ENCODE data around the gene MINDY4.

MINDY4 gene

DNA sequence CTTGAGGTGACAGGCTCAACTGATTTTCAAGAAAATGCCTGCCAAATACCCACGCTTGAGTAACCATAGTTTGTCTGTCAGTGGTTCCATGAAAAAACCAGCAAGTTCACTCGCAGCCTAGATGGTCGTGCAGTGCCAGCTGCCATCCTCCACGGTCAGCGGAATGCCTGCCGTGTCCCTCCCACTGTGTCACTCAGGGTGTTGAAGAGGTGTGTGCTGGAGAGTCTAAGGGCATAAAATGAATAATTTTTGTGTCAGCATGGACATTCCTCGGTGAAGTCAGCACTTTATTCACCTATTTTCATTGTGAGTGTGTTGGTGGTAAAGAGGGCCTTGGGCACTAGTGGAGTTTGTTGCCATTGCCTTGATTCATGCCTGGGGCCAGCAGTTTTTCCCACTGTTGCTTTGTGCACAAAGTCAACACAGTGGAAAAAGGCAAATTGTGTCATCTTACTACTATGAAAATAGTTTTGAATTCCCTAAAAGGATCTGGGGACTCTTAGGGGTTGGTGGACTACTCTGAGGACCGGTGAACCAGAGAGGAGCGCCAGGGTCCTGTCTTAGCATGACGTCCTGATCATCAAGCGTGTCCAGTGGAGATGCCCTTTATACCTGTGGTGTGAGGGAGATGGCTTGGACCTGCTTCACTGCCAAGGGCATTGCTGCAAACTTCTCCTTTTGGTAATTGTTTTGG, 17.6 kb downstream of the MINDY4 start:
- peaks cover 0 to 8% of the 10 kb centered on the region in 2 donors for H3K4me1 ChIP-seq (ENCODE audit: control insufficient read depth in 1 of 2, insufficient read depth in 2 of 2, low read length in 2 of 2)
- peaks cover 0 to 5% of the 10 kb centered on the region in 2 donors for H3K36me3 ChIP-seq (ENCODE audit: control insufficient read depth in 1 of 2, insufficient read depth in 2 of 2, low read length in 2 of 2)
- H3K27me3 ChIP-seq (ENCODE audit: control insufficient read depth in 1 of 2, insufficient read depth in 2 of 2, low read length in 2 of 2): no peaks in the 10 kb centered on the region
- no peak overlapping the region for H3K4me3 ChIP-seq (ENCODE audit: low read depth in 1 of 2, low read length in 2 of 2)
- no peak overlapping the region for H3K27ac ChIP-seq (ENCODE audit: low read depth, low read length)
- no peak overlapping the region for H3K9ac ChIP-seq (ENCODE audit: low read depth in 1 of 2, low read length in 2 of 2)
- H3K9me3 ChIP-seq (ENCODE audit: control insufficient read depth in 1 of 2, low read length in 2 of 2): no peaks in the 10 kb centered on the region

- no peak overlapping the region for H3K27ac ChIP-seq (ENCODE audit: low read depth, low read length)
- H3K4me1 ChIP-seq (ENCODE audit: control insufficient read depth in 1 of 2, insufficient read depth in 2 of 2, low read length in 2 of 2): peaks cover 0 to 8% of the 10 kb centered on the region in 2 donors
- no peaks in the 10 kb centered on the region for H3K9me3 ChIP-seq (ENCODE audit: control insufficient read depth in 1 of 2, low read length in 2 of 2)
- no peaks in the 10 kb centered on the region for H3K27me3 ChIP-seq (ENCODE audit: control insufficient read depth in 1 of 2, insufficient read depth in 2 of 2, low read length in 2 of 2)
- no peak overlapping the region for H3K4me3 ChIP-seq (ENCODE audit: low read depth in 1 of 2, low read length in 2 of 2)
- peaks cover 0 to 5% of the 10 kb centered on the region in 2 donors for H3K36me3 ChIP-seq (ENCODE audit: control insufficient read depth in 1 of 2, insufficient read depth in 2 of 2, low read length in 2 of 2)
- no peak overlapping the region for H3K9ac ChIP-seq (ENCODE audit: low read depth in 1 of 2, low read length in 2 of 2)
Observed at GRCh38 chr7:30789334-30789711, 18.1 kb downstream of the MINDY4 start.

- no peak overlapping the region for H3K4me3 ChIP-seq (ENCODE audit: low read depth in 1 of 2, low read length in 2 of 2)
- H3K9me3 ChIP-seq (ENCODE audit: control insufficient read depth in 1 of 2, low read length in 2 of 2): no peaks in the 10 kb centered on the region
- no peaks in the 10 kb centered on the region for H3K27me3 ChIP-seq (ENCODE audit: control insufficient read depth in 1 of 2, insufficient read depth in 2 of 2, low read length in 2 of 2)
- no peak overlapping the region for H3K27ac ChIP-seq (ENCODE audit: low read depth, low read length)
- peaks cover 0 to 5% of the 10 kb centered on the region in 2 donors for H3K36me3 ChIP-seq (ENCODE audit: control insufficient read depth in 1 of 2, insufficient read depth in 2 of 2, low read length in 2 of 2)
- H3K9ac ChIP-seq (ENCODE audit: low read depth in 1 of 2, low read length in 2 of 2): no peak overlapping the region
- peaks cover 0 to 12% of the 10 kb centered on the region in 2 donors for H3K4me1 ChIP-seq (ENCODE audit: control insufficient read depth in 1 of 2, insufficient read depth in 2 of 2, low read length in 2 of 2)
Observed at GRCh38 chr7:30790356-30790755, 19.1 kb downstream of the MINDY4 start.

DNA sequence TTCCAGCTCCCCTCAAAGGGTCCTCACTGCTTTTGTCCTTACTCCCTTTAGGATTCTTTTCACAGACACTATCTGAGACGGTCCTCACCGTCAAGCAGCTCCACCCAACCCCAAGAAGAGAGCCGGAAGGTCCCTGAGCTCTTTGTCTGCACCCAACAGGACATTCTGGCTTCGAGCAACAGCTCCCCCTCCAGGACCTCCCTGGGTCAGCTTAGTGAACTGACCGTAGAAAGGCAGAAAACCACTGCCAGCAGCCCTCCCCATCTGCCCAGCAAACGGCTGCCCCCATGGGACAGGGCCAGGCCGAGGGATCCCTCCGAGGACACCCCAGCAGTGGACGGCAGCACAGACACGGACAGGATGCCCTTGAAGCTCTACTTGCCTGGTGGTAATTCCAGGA, 19.9 kb downstream of the MINDY4 start:
- Histone ChIP-seq H3K36me3 (ENCODE audit: control insufficient read depth in 1 of 2, insufficient read depth in 2 of 2, low read length in 2 of 2) (peaks cover 0 to 5% of the 10 kb centered on the region in 2 donors), H3K4me3 (ENCODE audit: low read depth in 1 of 2, low read length in 2 of 2) (no peak overlapping the region)

DNA sequence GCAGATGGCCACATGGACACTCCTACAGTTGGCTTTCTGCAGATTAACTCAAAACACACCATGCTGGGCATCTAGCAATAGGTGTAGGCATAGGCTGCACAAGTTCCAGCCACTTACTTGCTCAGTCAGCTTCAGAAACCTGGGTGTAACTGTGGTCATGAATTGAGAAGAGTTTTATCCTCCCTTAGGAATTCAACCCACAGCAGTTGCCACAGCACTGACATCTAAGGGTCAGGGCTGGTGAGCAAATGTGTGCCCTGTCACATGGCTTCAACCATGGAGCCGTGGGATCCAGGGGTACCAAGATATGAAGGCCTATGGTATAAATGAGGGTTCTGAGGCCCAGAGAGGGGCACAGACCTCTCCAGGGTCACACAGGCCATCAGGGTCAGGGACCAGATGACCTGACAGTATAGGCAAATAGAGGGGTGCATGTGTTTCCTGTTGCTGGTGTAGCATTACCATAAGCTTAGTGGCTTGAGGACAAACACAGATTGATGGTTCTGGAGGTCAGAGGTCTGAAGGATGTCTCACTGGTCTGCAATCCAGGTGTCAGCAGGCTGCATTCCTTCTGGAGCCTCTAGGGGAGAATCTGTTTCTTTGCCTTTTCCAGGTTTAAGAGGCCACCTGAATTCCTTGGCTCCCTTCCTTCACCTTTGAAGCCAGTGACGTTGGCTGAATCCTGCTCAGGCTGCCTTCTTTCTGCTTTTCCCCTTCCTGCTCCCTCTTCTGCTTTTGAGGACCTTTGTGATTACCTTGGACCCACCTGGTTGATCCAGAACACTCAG, 24.1 kb downstream of the MINDY4 start:
- H3K4me1 ChIP-seq (ENCODE audit: control insufficient read depth in 1 of 2, insufficient read depth in 2 of 2, low read length in 2 of 2): peaks cover 26 to 32% of the 10 kb centered on the region in 2 donors
- no peak overlapping the region for H3K4me3 ChIP-seq (ENCODE audit: low read depth in 1 of 2, low read length in 2 of 2)
- H3K9me3 ChIP-seq (ENCODE audit: control insufficient read depth in 1 of 2, low read length in 2 of 2): no peaks in the 10 kb centered on the region
- H3K27ac ChIP-seq (ENCODE audit: low read depth, low read length): no peak overlapping the region
- H3K9ac ChIP-seq (ENCODE audit: low read depth in 1 of 2, low read length in 2 of 2): no peak overlapping the region
- no peaks in the 10 kb centered on the region for H3K27me3 ChIP-seq (ENCODE audit: control insufficient read depth in 1 of 2, insufficient read depth in 2 of 2, low read length in 2 of 2)
- peaks cover 0 to 5% of the 10 kb centered on the region in 2 donors for H3K36me3 ChIP-seq (ENCODE audit: control insufficient read depth in 1 of 2, insufficient read depth in 2 of 2, low read length in 2 of 2)

More for the DNA sequence above, 19.9 kb downstream of the MINDY4 start:
- Histone ChIP-seq H3K9me3 (ENCODE audit: control insufficient read depth in 1 of 2, low read length in 2 of 2) (no peaks in the 10 kb centered on the region), H3K27ac (ENCODE audit: low read depth, low read length) (no peak overlapping the region), H3K27me3 (ENCODE audit: control insufficient read depth in 1 of 2, insufficient read depth in 2 of 2, low read length in 2 of 2) (no peaks in the 10 kb centered on the region), H3K4me1 (ENCODE audit: control insufficient read depth in 1 of 2, insufficient read depth in 2 of 2, low read length in 2 of 2) (peaks cover 6 to 12% of the 10 kb centered on the region in 2 donors), H3K9ac (ENCODE audit: low read depth in 1 of 2, low read length in 2 of 2) (no peak overlapping the region)

DNA sequence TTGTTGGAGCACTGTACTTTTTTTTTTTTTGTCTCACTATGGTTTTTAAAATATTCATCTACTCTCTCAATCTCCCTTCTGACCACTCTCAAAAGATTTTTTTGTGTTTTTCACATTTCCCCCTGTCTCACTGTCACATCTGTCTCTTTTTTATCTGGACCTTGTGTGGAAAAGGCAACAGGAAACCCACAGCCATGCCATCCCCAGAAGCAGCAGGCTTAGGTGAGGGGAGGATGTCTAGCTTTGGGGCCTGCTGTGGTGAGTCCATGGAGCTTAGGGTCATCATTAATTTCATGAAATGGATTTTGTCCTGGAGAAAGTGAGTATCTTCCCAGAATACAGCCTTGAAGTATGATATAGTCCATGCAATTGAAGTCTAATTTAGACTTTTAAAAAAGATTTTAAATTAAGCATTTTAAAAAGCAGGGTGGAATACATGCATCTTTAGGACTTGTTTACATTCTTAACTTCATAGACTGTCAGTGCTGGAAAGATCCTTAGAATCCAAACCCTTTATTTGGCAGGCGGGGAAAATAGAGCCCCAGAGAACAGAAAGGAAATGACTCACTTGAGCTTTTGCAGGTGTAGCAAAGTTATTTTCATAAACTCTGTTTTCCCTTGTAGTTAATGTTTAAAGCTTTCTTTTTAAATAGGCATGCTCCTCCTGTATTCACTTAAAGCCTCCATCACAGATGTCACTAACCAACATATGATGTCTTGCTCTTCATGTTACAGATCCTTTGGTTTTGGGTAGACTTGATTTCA, 25.1 kb downstream of the MINDY4 start:
- no peaks in the 10 kb centered on the region for H3K27me3 ChIP-seq (ENCODE audit: control insufficient read depth in 1 of 2, insufficient read depth in 2 of 2, low read length in 2 of 2)
- no peak overlapping the region for H3K27ac ChIP-seq (ENCODE audit: low read depth, low read length)
- peaks cover 0 to 3% of the 10 kb centered on the region in 2 donors for H3K36me3 ChIP-seq (ENCODE audit: control insufficient read depth in 1 of 2, insufficient read depth in 2 of 2, low read length in 2 of 2)
- H3K9ac ChIP-seq (ENCODE audit: low read depth in 1 of 2, low read length in 2 of 2): no peak overlapping the region
- H3K4me3 ChIP-seq (ENCODE audit: low read depth in 1 of 2, low read length in 2 of 2): no peak overlapping the region
- H3K4me1 ChIP-seq (ENCODE audit: control insufficient read depth in 1 of 2, insufficient read depth in 2 of 2, low read length in 2 of 2): peaks cover 26 to 32% of the 10 kb centered on the region in 2 donors
- no peaks in the 10 kb centered on the region for H3K9me3 ChIP-seq (ENCODE audit: control insufficient read depth in 1 of 2, low read length in 2 of 2)

DNA sequence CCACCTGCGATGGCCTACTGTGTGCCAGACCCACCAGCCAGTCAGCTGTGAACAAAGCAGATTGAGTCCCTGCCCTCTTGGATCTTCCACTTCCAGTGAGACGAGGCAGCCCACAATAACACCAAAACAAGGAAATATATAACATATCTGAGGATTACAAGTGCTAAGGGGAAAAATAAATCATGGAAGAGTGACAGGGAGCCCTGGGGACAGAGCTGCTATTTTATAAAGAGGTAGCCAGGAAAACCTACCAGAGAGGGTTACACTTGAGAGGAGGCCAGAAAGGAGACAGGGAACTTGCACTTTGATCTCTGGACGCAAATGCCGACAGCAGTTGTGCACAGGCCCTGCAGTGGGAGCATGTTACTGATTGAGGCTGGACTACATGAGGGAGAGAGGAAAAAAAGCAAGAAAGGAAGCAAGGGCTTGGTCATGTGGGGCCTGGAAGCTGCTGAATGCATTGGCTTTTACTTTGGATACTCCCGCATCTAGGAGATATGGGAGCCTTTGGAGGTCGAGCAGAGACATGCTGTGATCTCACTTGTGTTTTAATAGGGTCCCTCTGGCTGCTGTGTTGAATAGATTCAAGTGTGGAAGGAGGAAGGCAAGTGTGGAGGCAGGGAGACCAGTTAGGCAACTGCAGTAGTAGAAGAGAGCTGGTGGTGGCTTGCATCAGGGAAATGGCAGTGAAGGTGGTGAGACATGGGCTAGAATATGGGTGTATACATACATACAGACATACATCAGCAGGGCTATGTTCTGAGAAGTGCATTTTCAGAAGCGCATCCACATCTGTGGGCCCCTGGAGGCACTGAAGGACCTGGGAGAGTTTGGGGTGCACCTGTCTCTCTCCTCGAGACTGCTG, 26.2 kb downstream of the MINDY4 start:
- H3K4me3 ChIP-seq (ENCODE audit: low read depth in 1 of 2, low read length in 2 of 2): no peak overlapping the region
- no peak overlapping the region for H3K9ac ChIP-seq (ENCODE audit: low read depth in 1 of 2, low read length in 2 of 2)
- H3K36me3 ChIP-seq (ENCODE audit: control insufficient read depth in 1 of 2, insufficient read depth in 2 of 2, low read length in 2 of 2): no peaks in the 10 kb centered on the region
- no peaks in the 10 kb centered on the region for H3K9me3 ChIP-seq (ENCODE audit: control insufficient read depth in 1 of 2, low read length in 2 of 2)
- H3K4me1 ChIP-seq (ENCODE audit: control insufficient read depth in 1 of 2, insufficient read depth in 2 of 2, low read length in 2 of 2): peaks cover 26 to 32% of the 10 kb centered on the region in 2 donors
- H3K27me3 ChIP-seq (ENCODE audit: control insufficient read depth in 1 of 2, insufficient read depth in 2 of 2, low read length in 2 of 2): no peaks in the 10 kb centered on the region
- H3K27ac ChIP-seq (ENCODE audit: low read depth, low read length): no peak overlapping the region

DNA sequence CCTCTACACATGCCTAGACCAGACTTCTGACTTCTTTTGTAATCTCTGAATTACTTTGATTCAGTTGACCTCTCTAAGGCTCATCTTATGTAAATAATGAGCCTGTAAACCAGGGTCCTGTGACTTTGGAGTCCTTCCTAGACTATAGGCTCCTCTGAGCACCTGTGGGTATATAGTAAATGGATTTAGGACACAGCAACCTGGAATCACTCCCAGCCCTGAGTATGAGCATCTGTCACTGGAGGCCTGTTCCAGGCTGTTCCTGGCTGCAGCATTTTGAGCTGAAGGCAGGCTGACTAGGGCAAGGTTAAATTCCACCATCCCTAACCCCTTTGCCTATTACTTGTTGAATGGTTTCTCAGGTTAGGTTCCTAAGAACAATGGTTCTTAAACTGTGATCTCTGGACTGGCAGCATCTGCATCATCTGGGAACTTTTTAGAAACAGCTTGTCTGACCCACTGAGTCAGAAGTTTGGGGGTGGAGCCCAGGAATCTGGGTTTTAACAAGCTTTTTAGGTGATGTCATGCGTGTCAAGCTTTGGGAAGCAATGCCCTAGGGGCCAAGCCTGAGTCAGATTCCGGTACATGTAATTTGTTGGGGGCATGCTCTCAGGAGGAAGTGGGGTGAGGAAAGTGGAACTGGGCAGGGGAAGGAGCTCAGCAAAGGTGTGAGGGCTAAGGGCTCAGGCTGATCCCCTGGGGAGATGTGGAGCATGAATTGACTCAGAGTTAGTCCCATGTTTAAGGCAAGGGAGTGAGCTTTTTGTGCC, 28.2 kb downstream of the MINDY4 start:
- H3K4me3 ChIP-seq (ENCODE audit: low read depth in 1 of 2, low read length in 2 of 2): no peak overlapping the region
- peaks cover 30 to 32% of the 10 kb centered on the region in 2 donors for H3K4me1 ChIP-seq (ENCODE audit: control insufficient read depth in 1 of 2, insufficient read depth in 2 of 2, low read length in 2 of 2)
- no peaks in the 10 kb centered on the region for H3K9me3 ChIP-seq (ENCODE audit: control insufficient read depth in 1 of 2, low read length in 2 of 2)
- no peak overlapping the region for H3K27ac ChIP-seq (ENCODE audit: low read depth, low read length)
- H3K27me3 ChIP-seq (ENCODE audit: control insufficient read depth in 1 of 2, insufficient read depth in 2 of 2, low read length in 2 of 2): no peaks in the 10 kb centered on the region
- H3K9ac ChIP-seq (ENCODE audit: low read depth in 1 of 2, low read length in 2 of 2): no peak overlapping the region
- no peaks in the 10 kb centered on the region for H3K36me3 ChIP-seq (ENCODE audit: control insufficient read depth in 1 of 2, insufficient read depth in 2 of 2, low read length in 2 of 2)
